Measurements from ENCODE around the gene GSN.

Gene GSN

GRCh38 chr9:121253821-121254501 is 14.0 kb upstream of the GSN start:
- no peak for DNase-seq (ENCODE audit: low read depth, low spot score)
- H3K27ac ChIP-seq = no peak overlapping the region
- no peak overlapping the region for H3K9ac ChIP-seq (ENCODE audit: insufficient read length)
- H3K9me3 ChIP-seq (ENCODE audit: low read depth, low read length) = no peaks in the 10 kb centered on the region
- TF ChIP-seq POLR2AphosphoS5 (IDR thresholded peaks at IDR 0.05; ENCODE audit: borderline replicate concordance, low read depth, low read length) (no peak), FOXP2 (optimal IDR thresholded peaks at IDR 0.05; ENCODE audit: control extremely low read depth, extremely low read length, insufficient read depth) (no peak), EZH2 (IDR thresholded peaks at IDR 0.05) (no peak)
- H3K4me3 ChIP-seq = no peak overlapping the region
- no peaks in the 10 kb centered on the region for H3K36me3 ChIP-seq (ENCODE audit: insufficient read depth, low read length)

- Histone ChIP-seq H3K9me3 (ENCODE audit: low read depth, low read length) (no peaks in the 10 kb centered on the region), H3K27ac (no peak overlapping the region), H3K4me3 (no peak overlapping the region), H3K9ac (ENCODE audit: insufficient read length) (no peak overlapping the region), H3K36me3 (ENCODE audit: insufficient read depth, low read length) (no peaks in the 10 kb centered on the region)
- TF ChIP-seq FOXP2 (optimal IDR thresholded peaks at IDR 0.05; ENCODE audit: control extremely low read depth, extremely low read length, insufficient read depth) (no peak), POLR2AphosphoS5 (IDR thresholded peaks at IDR 0.05; ENCODE audit: borderline replicate concordance, low read depth, low read length) (no peak), EZH2 (IDR thresholded peaks at IDR 0.05) (no peak)
- no peak for DNase-seq (ENCODE audit: low read depth, low spot score)
Measured at GRCh38 chr9:121259498-121259897, 8.5 kb upstream of the GSN start.

- TF ChIP-seq POLR2AphosphoS5 (IDR thresholded peaks at IDR 0.05; ENCODE audit: borderline replicate concordance, low read depth, low read length) = no peak
- Histone ChIP-seq H3K27ac (no peak overlapping the region), H3K4me3 (no peak overlapping the region), H3K9me3 (ENCODE audit: low read depth, low read length) (no peaks in the 10 kb centered on the region), H3K9ac (ENCODE audit: insufficient read length) (no peak overlapping the region), H3K36me3 (ENCODE audit: insufficient read depth, low read length) (no peaks in the 10 kb centered on the region)
- no peak for DNase-seq (ENCODE audit: low read depth, low spot score)
Measured at GRCh38 chr9:121259935-121260334, 8.0 kb upstream of the GSN start.

- no peak for DNase-seq (ENCODE audit: low read depth, low spot score)
- TF ChIP-seq FOXP2 (optimal IDR thresholded peaks at IDR 0.05; ENCODE audit: control extremely low read depth, extremely low read length, insufficient read depth) (no peak), EZH2 (IDR thresholded peaks at IDR 0.05) (no peak), POLR2AphosphoS5 (IDR thresholded peaks at IDR 0.05; ENCODE audit: borderline replicate concordance, low read depth, low read length) (no peak)
- Histone ChIP-seq H3K4me3 (no peak overlapping the region), H3K9me3 (ENCODE audit: low read depth, low read length) (no peaks in the 10 kb centered on the region), H3K36me3 (ENCODE audit: insufficient read depth, low read length) (no peaks in the 10 kb centered on the region), H3K27ac (no peak overlapping the region), H3K9ac (ENCODE audit: insufficient read length) (no peak overlapping the region)
Measured at GRCh38 chr9:121260457-121261106, 7.4 kb upstream of the GSN start.

- Histone ChIP-seq H3K27ac (no peak overlapping the region), H3K9me3 (ENCODE audit: low read depth, low read length) (no peaks in the 10 kb centered on the region), H3K4me3 (no peak overlapping the region), H3K9ac (ENCODE audit: insufficient read length) (no peak overlapping the region), H3K36me3 (ENCODE audit: insufficient read depth, low read length) (no peaks in the 10 kb centered on the region)
- TF ChIP-seq EZH2 (IDR thresholded peaks at IDR 0.05) (no peak), POLR2AphosphoS5 (IDR thresholded peaks at IDR 0.05; ENCODE audit: borderline replicate concordance, low read depth, low read length) (no peak), FOXP2 (optimal IDR thresholded peaks at IDR 0.05; ENCODE audit: control extremely low read depth, extremely low read length, insufficient read depth) (no peak)
- DNase-seq (ENCODE audit: low read depth, low spot score) = no peak
Measured at GRCh38 chr9:121261107-121261460, 6.9 kb upstream of the GSN start.

GRCh38 chr9:121261755-121262154 is 6.2 kb upstream of the GSN start:
- no peak for TF ChIP-seq EZH2 (IDR thresholded peaks at IDR 0.05)
- TF ChIP-seq POLR2AphosphoS5 (IDR thresholded peaks at IDR 0.05; ENCODE audit: borderline replicate concordance, low read depth, low read length) = no peak
- TF ChIP-seq FOXP2 (optimal IDR thresholded peaks at IDR 0.05; ENCODE audit: control extremely low read depth, extremely low read length, insufficient read depth) = no peak
- Histone ChIP-seq H3K27ac (no peak overlapping the region), H3K9me3 (ENCODE audit: low read depth, low read length) (no peaks in the 10 kb centered on the region), H3K36me3 (ENCODE audit: insufficient read depth, low read length) (no peaks in the 10 kb centered on the region), H3K4me3 (no peak overlapping the region), H3K9ac (ENCODE audit: insufficient read length) (no peak overlapping the region)
- no peak for DNase-seq (ENCODE audit: low read depth, low spot score)

GRCh38 chr9:121262423-121262822 is 5.5 kb upstream of the GSN start:
- DNase-seq (ENCODE audit: low read depth, low spot score) = no peak
- Histone ChIP-seq H3K27ac (no peak overlapping the region), H3K36me3 (ENCODE audit: insufficient read depth, low read length) (no peaks in the 10 kb centered on the region), H3K9me3 (ENCODE audit: low read depth, low read length) (no peaks in the 10 kb centered on the region), H3K9ac (ENCODE audit: insufficient read length) (no peak overlapping the region), H3K4me3 (no peak overlapping the region)
- TF ChIP-seq POLR2AphosphoS5 (IDR thresholded peaks at IDR 0.05; ENCODE audit: borderline replicate concordance, low read depth, low read length) (no peak), EZH2 (IDR thresholded peaks at IDR 0.05) (no peak), FOXP2 (optimal IDR thresholded peaks at IDR 0.05; ENCODE audit: control extremely low read depth, extremely low read length, insufficient read depth) (no peak)

- Histone ChIP-seq H3K27ac (no peak overlapping the region), H3K9me3 (ENCODE audit: low read depth, low read length) (no peaks in the 10 kb centered on the region), H3K36me3 (ENCODE audit: insufficient read depth, low read length) (no peaks in the 10 kb centered on the region), H3K4me3 (no peak overlapping the region), H3K9ac (ENCODE audit: insufficient read length) (no peak overlapping the region)
- no peak for DNase-seq (ENCODE audit: low read depth, low spot score)
- TF ChIP-seq EZH2 (IDR thresholded peaks at IDR 0.05) (no peak), FOXP2 (optimal IDR thresholded peaks at IDR 0.05; ENCODE audit: control extremely low read depth, extremely low read length, insufficient read depth) (no peak), POLR2AphosphoS5 (IDR thresholded peaks at IDR 0.05; ENCODE audit: borderline replicate concordance, low read depth, low read length) (no peak)
Measured at GRCh38 chr9:121262953-121263352, 5.0 kb upstream of the GSN start.

GRCh38 chr9:121266356-121266755 is 1.6 kb upstream of the GSN start:
- DNase-seq (ENCODE audit: low read depth, low spot score) = no peak
- H3K9ac ChIP-seq (ENCODE audit: insufficient read length) = no peak overlapping the region
- H3K4me3 ChIP-seq = no peak overlapping the region
- H3K9me3 ChIP-seq (ENCODE audit: low read depth, low read length) = no peaks in the 10 kb centered on the region
- no peaks in the 10 kb centered on the region for H3K36me3 ChIP-seq (ENCODE audit: insufficient read depth, low read length)
- TF ChIP-seq POLR2AphosphoS5 (IDR thresholded peaks at IDR 0.05; ENCODE audit: borderline replicate concordance, low read depth, low read length) (no peak), EZH2 (IDR thresholded peaks at IDR 0.05) (no peak), FOXP2 (optimal IDR thresholded peaks at IDR 0.05; ENCODE audit: control extremely low read depth, extremely low read length, insufficient read depth) (no peak)
- H3K27ac ChIP-seq = no peak overlapping the region
